ENCODE measurements around the gene OR2T11.

OR2T11 gene

GRCh38 chr1:248625971-248626370, 8.9 kb downstream of the OR2T11 start:
- Histone ChIP-seq H2BK12ac (ENCODE audit: low read length in 2 of 2) (no peak overlapping the region), H2BK5ac (ENCODE audit: low read depth, low read length, poor library complexity, severe bottlenecking) (no peak overlapping the region), H3K27me3 (ENCODE audit: control insufficient read depth in 1 of 2, insufficient read depth in 1 of 2, low read length in 2 of 2) (no peaks in the 10 kb centered on the region), H3K4me1 (ENCODE audit: control insufficient read depth, insufficient read depth, low read depth, low read length) (peaks cover 1% of the 10 kb centered on the region), H3K79me1 (replicated peaks; ENCODE audit: low read length, poor library complexity, severe bottlenecking) (no peaks in the 10 kb centered on the region), H2AFZ (ENCODE audit: low read depth, low read length) (no peak overlapping the region), H2BK15ac (ENCODE audit: low read depth, poor library complexity, severe bottlenecking) (no peak overlapping the region), H3K4ac (ENCODE audit: low read depth in 1 of 2, low read length in 2 of 2) (no peak overlapping the region), H3K23ac (ENCODE audit: low read length in 2 of 2) (no peak overlapping the region), H3K14ac (ENCODE audit: low read length in 2 of 2) (no peak overlapping the region), H3K27ac (ENCODE audit: low read length, poor library complexity, severe bottlenecking) (no peak overlapping the region), H4K8ac (ENCODE audit: low read length) (no peak overlapping the region), H3K18ac (ENCODE audit: low read depth in 1 of 2, low read length in 2 of 2) (no peak overlapping the region), H3K9ac (ENCODE audit: low read length) (no peak overlapping the region), H3K36me3 (ENCODE audit: control insufficient read depth in 1 of 2, insufficient read depth in 2 of 2, low read depth in 1 of 2, low read length in 2 of 2) (no peaks in the 10 kb centered on the region), H3K4me2 (ENCODE audit: low read length, poor library complexity, severe bottlenecking) (no peak overlapping the region), H3K9me3 (ENCODE audit: control insufficient read depth, low read length) (no peaks in the 10 kb centered on the region), H3K4me3 (ENCODE audit: insufficient read depth in 1 of 2, low read depth in 1 of 2, low read length in 2 of 2) (no peak overlapping the region), H2BK120ac (ENCODE audit: low read depth, low read length) (no peak overlapping the region), H4K91ac (ENCODE audit: low read length) (no peak overlapping the region), H2AK5ac (ENCODE audit: low read length, severe bottlenecking) (no peak overlapping the region)
- WGBS: 52% methylated on average over 5 of the region's 5 CpGs
- no peak for DNase-seq

DNA sequence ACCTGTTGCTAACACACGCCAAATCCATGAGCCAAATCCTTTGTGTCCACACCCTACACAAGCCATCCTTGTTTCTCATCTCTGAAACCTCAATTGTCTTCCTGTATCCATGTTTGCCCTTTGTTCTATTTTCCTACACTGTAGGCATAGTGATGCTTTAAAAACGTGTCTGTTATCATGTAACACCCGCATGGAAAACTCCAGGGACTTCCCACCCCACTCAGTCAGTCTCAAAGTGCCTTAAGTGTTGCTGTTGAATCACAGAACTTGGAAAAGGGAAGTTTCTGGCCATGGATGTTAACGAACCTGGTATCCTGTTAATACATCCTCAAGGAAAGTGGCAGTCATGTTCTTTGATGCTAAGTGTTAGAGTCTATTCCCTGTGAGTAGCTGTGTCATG, 9.7 kb downstream of the OR2T11 start:
- no peak overlapping the region for H3K27ac ChIP-seq (ENCODE audit: low read length, poor library complexity, severe bottlenecking)
- H4K91ac ChIP-seq (ENCODE audit: low read length): no peak overlapping the region
- H3K9ac ChIP-seq (ENCODE audit: low read length): no peak overlapping the region
- H3K36me3 ChIP-seq (ENCODE audit: control insufficient read depth in 1 of 2, insufficient read depth in 2 of 2, low read depth in 1 of 2, low read length in 2 of 2): no peaks in the 10 kb centered on the region
- H3K4ac ChIP-seq (ENCODE audit: low read depth in 1 of 2, low read length in 2 of 2): no peak overlapping the region
- H2BK5ac ChIP-seq (ENCODE audit: low read depth, low read length, poor library complexity, severe bottlenecking): no peak overlapping the region
- H3K4me2 ChIP-seq (ENCODE audit: low read length, poor library complexity, severe bottlenecking): no peak overlapping the region
- no peaks in the 10 kb centered on the region for H3K27me3 ChIP-seq (ENCODE audit: control insufficient read depth in 1 of 2, insufficient read depth in 1 of 2, low read length in 2 of 2)
- no peak overlapping the region for H4K8ac ChIP-seq (ENCODE audit: low read length)
- no peak overlapping the region for H3K18ac ChIP-seq (ENCODE audit: low read depth in 1 of 2, low read length in 2 of 2)
- no peak for DNase-seq
- H2BK15ac ChIP-seq (ENCODE audit: low read depth, poor library complexity, severe bottlenecking): no peak overlapping the region
- H2BK12ac ChIP-seq (ENCODE audit: low read length in 2 of 2): no peak overlapping the region
- no peak overlapping the region for H2AK5ac ChIP-seq (ENCODE audit: low read length, severe bottlenecking)
- H3K9me3 ChIP-seq (ENCODE audit: control insufficient read depth, low read length): no peaks in the 10 kb centered on the region
- H3K23ac ChIP-seq (ENCODE audit: low read length in 2 of 2): no peak overlapping the region
- no peak overlapping the region for H2BK120ac ChIP-seq (ENCODE audit: low read depth, low read length)
- H3K14ac ChIP-seq (ENCODE audit: low read length in 2 of 2): no peak overlapping the region
- H3K79me1 ChIP-seq (replicated peaks; ENCODE audit: low read length, poor library complexity, severe bottlenecking): no peaks in the 10 kb centered on the region
- H2AFZ ChIP-seq (ENCODE audit: low read depth, low read length): no peak overlapping the region
- 37% methylated on average over 2 of the region's 4 CpGs for WGBS
- no peak overlapping the region for H3K4me3 ChIP-seq (ENCODE audit: insufficient read depth in 1 of 2, low read depth in 1 of 2, low read length in 2 of 2)
- peaks cover 1% of the 10 kb centered on the region for H3K4me1 ChIP-seq (ENCODE audit: control insufficient read depth, insufficient read depth, low read depth, low read length)

- H2BK5ac ChIP-seq (ENCODE audit: low read depth, low read length, poor library complexity, severe bottlenecking): no peak overlapping the region
- no peak overlapping the region for H3K4ac ChIP-seq (ENCODE audit: low read depth in 1 of 2, low read length in 2 of 2)
- no peak overlapping the region for H3K9ac ChIP-seq (ENCODE audit: low read length)
- no peak overlapping the region for H4K91ac ChIP-seq (ENCODE audit: low read length)
- no peak overlapping the region for H3K14ac ChIP-seq (ENCODE audit: low read length in 2 of 2)
- H2AFZ ChIP-seq (ENCODE audit: low read depth, low read length): no peak overlapping the region
- H3K9me3 ChIP-seq (ENCODE audit: control insufficient read depth, low read length): no peaks in the 10 kb centered on the region
- H3K23ac ChIP-seq (ENCODE audit: low read length in 2 of 2): no peak overlapping the region
- DNase-seq: no peak
- no peak overlapping the region for H2AK5ac ChIP-seq (ENCODE audit: low read length, severe bottlenecking)
- H3K4me3 ChIP-seq (ENCODE audit: insufficient read depth in 1 of 2, low read depth in 1 of 2, low read length in 2 of 2): no peak overlapping the region
- H3K18ac ChIP-seq (ENCODE audit: low read depth in 1 of 2, low read length in 2 of 2): no peak overlapping the region
- no peak overlapping the region for H2BK120ac ChIP-seq (ENCODE audit: low read depth, low read length)
- 88% methylated on average over 4 of the region's 4 CpGs for WGBS
- H2BK12ac ChIP-seq (ENCODE audit: low read length in 2 of 2): no peak overlapping the region
- H3K79me1 ChIP-seq (replicated peaks; ENCODE audit: low read length, poor library complexity, severe bottlenecking): no peaks in the 10 kb centered on the region
- H2BK15ac ChIP-seq (ENCODE audit: low read depth, poor library complexity, severe bottlenecking): no peak overlapping the region
- H3K4me2 ChIP-seq (ENCODE audit: low read length, poor library complexity, severe bottlenecking): no peak overlapping the region
- no peak overlapping the region for H4K8ac ChIP-seq (ENCODE audit: low read length)
- H3K27ac ChIP-seq (ENCODE audit: low read length, poor library complexity, severe bottlenecking): no peak overlapping the region
- H3K4me1 ChIP-seq (ENCODE audit: control insufficient read depth, insufficient read depth, low read depth, low read length): no peaks in the 10 kb centered on the region
- H3K27me3 ChIP-seq (ENCODE audit: control insufficient read depth in 1 of 2, insufficient read depth in 1 of 2, low read length in 2 of 2): no peaks in the 10 kb centered on the region
- no peaks in the 10 kb centered on the region for H3K36me3 ChIP-seq (ENCODE audit: control insufficient read depth in 1 of 2, insufficient read depth in 2 of 2, low read depth in 1 of 2, low read length in 2 of 2)
Measured at GRCh38 chr1:248622570-248623001, 12.3 kb downstream of the OR2T11 start.

DNA sequence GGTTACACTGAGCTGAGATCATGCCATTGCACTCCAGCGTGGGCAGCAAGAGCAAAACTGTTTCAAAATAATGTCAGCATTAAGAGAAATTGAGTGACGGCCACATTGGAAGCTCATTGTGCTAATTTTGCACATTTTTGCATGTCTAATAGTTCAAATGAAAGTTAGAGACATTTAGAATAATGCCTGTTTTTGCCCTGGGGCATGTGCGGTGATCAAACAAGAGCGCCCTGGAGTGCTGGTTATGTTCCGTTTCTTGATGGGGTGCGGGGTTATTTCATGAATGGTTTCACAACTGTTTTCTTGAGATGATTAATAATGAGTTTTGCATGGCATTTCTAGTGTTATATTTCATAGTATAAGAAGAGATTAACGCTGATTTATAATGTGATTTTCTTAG, 13.1 kb downstream of the OR2T11 start:
- Histone ChIP-seq H2AK5ac (ENCODE audit: low read length, severe bottlenecking) (no peak overlapping the region), H3K23ac (ENCODE audit: low read length in 2 of 2) (no peak overlapping the region), H3K9ac (ENCODE audit: low read length) (no peak overlapping the region), H3K18ac (ENCODE audit: low read depth in 1 of 2, low read length in 2 of 2) (no peak overlapping the region), H3K4me3 (ENCODE audit: insufficient read depth in 1 of 2, low read depth in 1 of 2, low read length in 2 of 2) (no peak overlapping the region), H4K91ac (ENCODE audit: low read length) (no peak overlapping the region), H2AFZ (ENCODE audit: low read depth, low read length) (no peak overlapping the region), H3K27me3 (ENCODE audit: control insufficient read depth in 1 of 2, insufficient read depth in 1 of 2, low read length in 2 of 2) (no peaks in the 10 kb centered on the region), H3K4me1 (ENCODE audit: control insufficient read depth, insufficient read depth, low read depth, low read length) (no peaks in the 10 kb centered on the region), H3K4ac (ENCODE audit: low read depth in 1 of 2, low read length in 2 of 2) (no peak overlapping the region), H3K4me2 (ENCODE audit: low read length, poor library complexity, severe bottlenecking) (no peak overlapping the region), H3K27ac (ENCODE audit: low read length, poor library complexity, severe bottlenecking) (no peak overlapping the region), H2BK15ac (ENCODE audit: low read depth, poor library complexity, severe bottlenecking) (no peak overlapping the region), H3K9me3 (ENCODE audit: control insufficient read depth, low read length) (no peaks in the 10 kb centered on the region), H2BK5ac (ENCODE audit: low read depth, low read length, poor library complexity, severe bottlenecking) (no peak overlapping the region), H3K14ac (ENCODE audit: low read length in 2 of 2) (no peak overlapping the region), H3K36me3 (ENCODE audit: control insufficient read depth in 1 of 2, insufficient read depth in 2 of 2, low read depth in 1 of 2, low read length in 2 of 2) (no peaks in the 10 kb centered on the region), H3K79me1 (replicated peaks; ENCODE audit: low read length, poor library complexity, severe bottlenecking) (no peaks in the 10 kb centered on the region), H2BK120ac (ENCODE audit: low read depth, low read length) (no peak overlapping the region), H2BK12ac (ENCODE audit: low read length in 2 of 2) (no peak overlapping the region), H4K8ac (ENCODE audit: low read length) (no peak overlapping the region)
- WGBS: 74% methylated on average over 6 of the region's 7 CpGs
- DNase-seq: no peak

Measured in mesenchymal stem cell (in vitro differentiated cells and primary cell).